NB4 (cell line): Measurements from ENCODE around the gene FAM193B.

Source experiments
- MAX ChIP-seq: IDR thresholded peaks from 2 replicates; pipeline ENCODE4 v1.6.1; 2011; ENCODE audit warnings: low read depth, low read length
- MYC ChIP-seq: IDR thresholded peaks from 2 replicates; pipeline ENCODE4 v1.6.1; 2011; ENCODE audit warnings: low read depth, low read length
- POLR2A ChIP-seq: IDR thresholded peaks from 2 replicates; pipeline ENCODE4 v1.6.1; 2011; ENCODE audit warnings: mild to moderate bottlenecking; ENCODE audit not compliant: insufficient read length; ENCODE audit errors: extremely low read depth
- TF ChIP-seq, protein P1 (sequence below): IDR thresholded peaks from one replicate; pipeline ENCODE4 v1.5.1; 2012; ENCODE audit warnings: low read depth, low read length

- no peak for TF ChIP-seq MAX
- TF ChIP-seq, protein P1, sequence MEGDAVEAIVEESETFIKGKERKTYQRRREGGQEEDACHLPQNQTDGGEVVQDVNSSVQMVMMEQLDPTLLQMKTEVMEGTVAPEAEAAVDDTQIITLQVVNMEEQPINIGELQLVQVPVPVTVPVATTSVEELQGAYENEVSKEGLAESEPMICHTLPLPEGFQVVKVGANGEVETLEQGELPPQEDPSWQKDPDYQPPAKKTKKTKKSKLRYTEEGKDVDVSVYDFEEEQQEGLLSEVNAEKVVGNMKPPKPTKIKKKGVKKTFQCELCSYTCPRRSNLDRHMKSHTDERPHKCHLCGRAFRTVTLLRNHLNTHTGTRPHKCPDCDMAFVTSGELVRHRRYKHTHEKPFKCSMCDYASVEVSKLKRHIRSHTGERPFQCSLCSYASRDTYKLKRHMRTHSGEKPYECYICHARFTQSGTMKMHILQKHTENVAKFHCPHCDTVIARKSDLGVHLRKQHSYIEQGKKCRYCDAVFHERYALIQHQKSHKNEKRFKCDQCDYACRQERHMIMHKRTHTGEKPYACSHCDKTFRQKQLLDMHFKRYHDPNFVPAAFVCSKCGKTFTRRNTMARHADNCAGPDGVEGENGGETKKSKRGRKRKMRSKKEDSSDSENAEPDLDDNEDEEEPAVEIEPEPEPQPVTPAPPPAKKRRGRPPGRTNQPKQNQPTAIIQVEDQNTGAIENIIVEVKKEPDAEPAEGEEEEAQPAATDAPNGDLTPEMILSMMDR: no peak
- no peak for TF ChIP-seq POLR2A
- TF ChIP-seq MYC: no peak
These were observed 15.0 kb downstream of the FAM193B start for GRCh38 chr5:177539411-177539810.
